BLaER1 treated with 17β-estradiol and CSF1 and Interleukin-3, amounts not matched to agents 10 nM and 100 nM (cell line): ENCODE measurements around the gene APEX1.

Experiments used
- H3K27ac ChIP-seq, 11 experiments: shearing (Covaris generic); formaldehyde crosslinking; 2 replicates each; pipeline ENCODE4 v1.8.1; 2022
- H3K27me3 ChIP-seq, 11 experiments: shearing (Covaris generic); formaldehyde crosslinking; 2 replicates each; pipeline ENCODE4 v1.8.1; 2022
- H3K36me3 ChIP-seq, 11 experiments: shearing (Covaris generic); formaldehyde crosslinking; 2 replicates each; pipeline ENCODE4 v1.8.1; 2022
- H3K4me1 ChIP-seq, 10 experiments: shearing (Covaris generic); formaldehyde crosslinking; 2 replicates each; pipeline ENCODE4 v1.8.1; 2022
- H3K4me2 ChIP-seq, 11 experiments: shearing (Covaris generic); formaldehyde crosslinking; 2 replicates each; pipeline ENCODE4 v1.8.1; 2022
- H3K4me3 ChIP-seq, 10 experiments: shearing (Covaris generic); formaldehyde crosslinking; 2 replicates each; pipeline ENCODE4 v1.8.1; 2022
- H3K9ac ChIP-seq, 11 experiments: shearing (Covaris generic); formaldehyde crosslinking; 2 replicates each; pipeline ENCODE4 v1.8.1; 2022
- H3K9me3 ChIP-seq, 11 experiments: shearing (Covaris generic); formaldehyde crosslinking; replicated peaks in 1 of 11; 2 replicates each; pipeline ENCODE4 v1.8.1; 2022
- H4K20me1 ChIP-seq, 11 experiments: shearing (Covaris generic); formaldehyde crosslinking; 2 replicates each; pipeline ENCODE4 v1.8.1; 2022
- Cebpa-rat ChIP-seq, 11 experiments: shearing (Covaris generic); IDR thresholded peaks; 2 replicates each; pipeline ENCODE4 v1.8.1; 2022

Gene APEX1

GRCh38 chr14:20460458-20461224 is 5.6 kb downstream of the APEX1 start:
- peaks cover 39 to 47% (median 43%) of the 10 kb centered on the region in 11 experiments for H3K36me3 ChIP-seq
- H3K4me2 ChIP-seq, result peak overlapping the region; percentile 91 to 98 (median 94)
- H3K4me3 ChIP-seq, result peak overlapping the region; percentile 86 to 99 (median 92)
- H3K27ac ChIP-seq, result peak overlapping the region; percentile 87 to 96 (median 92)
- peaks cover 0 to 53% (median 28%) of the 10 kb centered on the region in 11 experiments; a peak in 15 of 22 replicates for H4K20me1 ChIP-seq
- H3K9ac ChIP-seq, result peak overlapping the region; percentile 89 to 98 (median 92)
- H3K27me3 ChIP-seq, result no peaks in the 10 kb centered on the region
- H3K4me1 ChIP-seq, result peaks cover 54 to 62% (median 57%) of the 10 kb centered on the region in 10 experiments
- H3K9me3 ChIP-seq, result peaks cover 0 to 7% (median 0%) of the 10 kb centered on the region in 11 experiments; a peak in 3 of 22 replicates
- no peak for TF ChIP-seq Cebpa-rat (IDR thresholded peaks at IDR 0.05)

GRCh38 chr14:20461225-20462141 is 6.5 kb downstream of the APEX1 start, which contains the start of gene PIP4P1:
PIP4P1 (minus strand) TSS chr14:20461434; CDS start chr14:20461325, 109 bp downstream.
- Histone ChIP-seq H3K4me2 (peak within 1 kb of the TSS; percentile 91 to 98 (median 94)), H3K9me3 (peaks cover 0 to 7% (median 0%) of the 10 kb centered on the region in 11 experiments; a peak in 3 of 22 replicates), H4K20me1 (peaks cover 0 to 45% (median 24%) of the 10 kb centered on the region in 11 experiments; a peak in 15 of 22 replicates), H3K9ac (peak within 1 kb of the TSS; percentile 89 to 98 (median 92)), H3K27me3 (no peaks in the 10 kb centered on the region), H3K36me3 (peaks cover 37 to 40% (median 38%) of the 10 kb centered on the region in 11 experiments), H3K4me3 (peak within 1 kb of the TSS; percentile 86 to 99 (median 92)), H3K27ac (peak within 1 kb of the TSS; percentile 89 to 96 (median 92)), H3K4me1 (peaks cover 50 to 58% (median 54%) of the 10 kb centered on the region in 10 experiments)
- peak in 1 of 11 experiments; percentile 15; a peak in 1 of 22 replicates for TF ChIP-seq Cebpa-rat (IDR thresholded peaks at IDR 0.05)

GRCh38 chr14:20468764-20469241 is 13.8 kb downstream of the APEX1 start:
- peak overlapping the region; percentile 86 to 99 (median 91) for H3K4me3 ChIP-seq
- peaks cover 32 to 42% (median 37%) of the 10 kb centered on the region in 10 experiments for H3K4me1 ChIP-seq
- H3K36me3 ChIP-seq, result peaks cover 16 to 34% (median 25%) of the 10 kb centered on the region in 11 experiments
- H3K27me3 ChIP-seq, result no peaks in the 10 kb centered on the region
- TF ChIP-seq Cebpa-rat (IDR thresholded peaks at IDR 0.05), result no peak
- no peaks in the 10 kb centered on the region for H3K9me3 ChIP-seq
- H3K4me2 ChIP-seq, result peak overlapping the region; percentile 88 to 99 (median 95)
- peaks cover 0 to 46% (median 37%) of the 10 kb centered on the region in 11 experiments; a peak in 20 of 22 replicates for H4K20me1 ChIP-seq
- peak overlapping the region in 10 of 11 experiments; percentile 86 to 94 (median 92); a peak in 17 of 22 replicates for H3K27ac ChIP-seq
- H3K9ac ChIP-seq, result peak overlapping the region; percentile 87 to 97 (median 93); a peak in 21 of 22 replicates

GRCh38 chr14:20469242-20469889 is 14.3 kb downstream of the APEX1 start, which contains the start of gene PNP:
PNP (plus strand) TSS chr14:20469406; CDS start chr14:20469525, 119 bp downstream.
- Histone ChIP-seq H3K4me1 (peaks cover 37 to 48% (median 41%) of the 10 kb centered on the region in 10 experiments), H3K36me3 (peaks cover 22 to 40% (median 31%) of the 10 kb centered on the region in 11 experiments), H4K20me1 (peaks cover 0 to 49% (median 38%) of the 10 kb centered on the region in 11 experiments; a peak in 20 of 22 replicates), H3K4me2 (peak within 1 kb of the TSS; percentile 88 to 99 (median 95)), H3K4me3 (peak within 1 kb of the TSS; percentile 86 to 99 (median 91)), H3K9me3 (no peaks in the 10 kb centered on the region), H3K9ac (peak within 1 kb of the TSS; percentile 87 to 97 (median 93)), H3K27me3 (no peaks in the 10 kb centered on the region), H3K27ac (peak within 1 kb of the TSS; percentile 70 to 94 (median 92))
- TF ChIP-seq Cebpa-rat (IDR thresholded peaks at IDR 0.05), result no peak

- Histone ChIP-seq H3K4me2 (peak overlapping the region; percentile 88 to 99 (median 95)), H3K27ac (peak overlapping the region; percentile 70 to 94 (median 92); a peak in 21 of 22 replicates), H3K4me1 (peaks cover 44 to 50% (median 46%) of the 10 kb centered on the region in 10 experiments), H3K9ac (peak overlapping the region; percentile 87 to 97 (median 93)), H3K4me3 (peak overlapping the region; percentile 86 to 99 (median 91)), H3K9me3 (no peaks in the 10 kb centered on the region), H3K36me3 (peaks cover 29 to 47% (median 38%) of the 10 kb centered on the region in 11 experiments), H3K27me3 (no peaks in the 10 kb centered on the region), H4K20me1 (peaks cover 0 to 53% (median 38%) of the 10 kb centered on the region in 11 experiments; a peak in 20 of 22 replicates)
- peak; percentile 46 to 95 (median 77); a peak in 19 of 22 replicates for TF ChIP-seq Cebpa-rat (IDR thresholded peaks at IDR 0.05)
Measured at GRCh38 chr14:20469890-20470602, 15.0 kb downstream of the APEX1 start.

- no peak; a peak in 2 of 22 replicates for TF ChIP-seq Cebpa-rat (IDR thresholded peaks at IDR 0.05)
- H3K4me3 ChIP-seq, result peak overlapping the region; percentile 86 to 99 (median 91)
- peaks cover 49 to 53% (median 50%) of the 10 kb centered on the region in 10 experiments for H3K4me1 ChIP-seq
- peak overlapping the region; percentile 87 to 97 (median 93) for H3K9ac ChIP-seq
- H3K27ac ChIP-seq, result peak overlapping the region; percentile 19 to 94 (median 92); a peak in 21 of 22 replicates
- H3K4me2 ChIP-seq, result peak overlapping the region; percentile 88 to 99 (median 95)
- no peaks in the 10 kb centered on the region for H3K9me3 ChIP-seq
- H3K27me3 ChIP-seq, result no peaks in the 10 kb centered on the region
- peaks cover 34 to 52% (median 43%) of the 10 kb centered on the region in 11 experiments for H3K36me3 ChIP-seq
- H4K20me1 ChIP-seq, result peaks cover 0 to 55% (median 38%) of the 10 kb centered on the region in 11 experiments; a peak in 20 of 22 replicates
Measured at GRCh38 chr14:20470603-20470901, 15.5 kb downstream of the APEX1 start.

GRCh38 chr14:20472536-20473169 is 17.6 kb downstream of the APEX1 start:
- Histone ChIP-seq H3K27me3 (no peaks in the 10 kb centered on the region), H3K27ac (peak overlapping the region in 5 of 11 experiments; percentile 26 to 94 (median 90); a peak in 9 of 22 replicates), H3K4me2 (peak overlapping the region; percentile 88 to 99 (median 95)), H3K36me3 (peaks cover 49 to 68% (median 59%) of the 10 kb centered on the region in 11 experiments), H3K4me1 (peaks cover 69 to 74% (median 71%) of the 10 kb centered on the region in 10 experiments), H3K9ac (peak overlapping the region; percentile 18 to 97 (median 93); a peak in 19 of 22 replicates), H4K20me1 (peaks cover 0 to 73% (median 38%) of the 10 kb centered on the region in 11 experiments; a peak in 20 of 22 replicates), H3K4me3 (peak overlapping the region in 9 of 10 experiments; percentile 86 to 99 (median 91); a peak in 17 of 20 replicates), H3K9me3 (no peaks in the 10 kb centered on the region)
- TF ChIP-seq Cebpa-rat (IDR thresholded peaks at IDR 0.05), result no peak
